Keratinocyte (primary cell): ENCODE results near the gene OMD. TPM values are rescaled to one million over a fixed set of nuclear protein-coding genes. Genes with fewer than 3 reads are reported as not detected.

Experiments used
- DNase-seq: peaks from one replicate; pipeline ENCODE4 v3.0.0-alpha.2; 2011; ENCODE audit warnings: low read depth, missing footprints, low spot score
- FAIRE-seq: peaks from 2 replicates; lab custom pipeline; 2011; peaks lifted over from hg19 to GRCh38; lab: Jason Lieb, UNC
- H2AFZ ChIP-seq: 2 replicates; pipeline ENCODE4 v1.6.0; 2012; ENCODE audit warnings: low read length, control low read depth, inconsistent platforms; ENCODE audit not compliant: control insufficient read depth
- H3K27ac ChIP-seq: 2 replicates; pipeline ENCODE4 v1.5.1; 2011; ENCODE audit warnings: low read length; ENCODE audit not compliant: control insufficient read depth, insufficient read depth
- H3K27me3 ChIP-seq: 3 replicates; pipeline ENCODE4 v1.6.0; 2011; ENCODE audit warnings: low read length; ENCODE audit not compliant: control insufficient read depth, insufficient read depth; ENCODE audit errors: extremely low read depth
- H3K36me3 ChIP-seq, 2 experiments: 2 replicates in 1 of 2; 3 replicates in 1 of 2; pipeline ENCODE4 v1.5.1; 2011; ENCODE audit warnings: low read length in 2 of 2, mild to moderate bottlenecking in 1 of 2; ENCODE audit not compliant: control insufficient read depth in 2 of 2, insufficient read depth in 2 of 2; ENCODE audit errors: extremely low read depth in 1 of 2
- H3K4me1 ChIP-seq: 3 replicates; pipeline ENCODE4 v1.5.1; 2011; ENCODE audit warnings: low read length; ENCODE audit not compliant: control insufficient read depth, insufficient read depth; ENCODE audit errors: extremely low read depth
- H3K4me2 ChIP-seq: 3 replicates; pipeline ENCODE4 v1.6.0; 2011; ENCODE audit warnings: low read depth, low read length; ENCODE audit not compliant: control insufficient read depth, insufficient read depth; ENCODE audit errors: extremely low read depth
- H3K4me3 ChIP-seq, 3 experiments: fragments of 200-600 bp in 1 of 3; sonication (generic) in 1 of 3; 2 replicates in 2 of 3; 3 replicates in 1 of 3; pipeline ENCODE4 v1.5.1; 2011 to 2016; ENCODE audit warnings: low read length in 3 of 3, mild to moderate bottlenecking in 3 of 3, control low read depth in 2 of 3, inconsistent platforms in 1 of 3, low read depth in 1 of 3, mixed read lengths in 1 of 3, mixed run types in 1 of 3, moderate library complexity in 1 of 3; ENCODE audit not compliant: control insufficient read depth in 2 of 3, insufficient read depth in 2 of 3; ENCODE audit errors: extremely low read depth in 1 of 3
- H3K79me2 ChIP-seq: 2 replicates; pipeline ENCODE4 v1.6.0; 2012; ENCODE audit warnings: low read length; ENCODE audit not compliant: control insufficient read depth, insufficient read depth
- H3K9ac ChIP-seq: 3 replicates; pipeline ENCODE4 v1.6.0; 2011; ENCODE audit warnings: low read length; ENCODE audit not compliant: control insufficient read depth, insufficient read depth; ENCODE audit errors: extremely low read depth
- H3K9me1 ChIP-seq: 3 replicates; pipeline ENCODE4 v1.6.0; 2011; ENCODE audit warnings: low read length; ENCODE audit not compliant: control insufficient read depth, insufficient read depth; ENCODE audit errors: extremely low read depth
- H3K9me3 ChIP-seq: 2 replicates; pipeline ENCODE4 v1.5.1; 2012; ENCODE audit warnings: low read depth, low read length; ENCODE audit not compliant: control insufficient read depth
- H4K20me1 ChIP-seq: 3 replicates; pipeline ENCODE4 v1.6.0; 2011; ENCODE audit warnings: low read length; ENCODE audit not compliant: control insufficient read depth, insufficient read depth; ENCODE audit errors: extremely low read depth
- EZH2 ChIP-seq: IDR thresholded peaks from one replicate; pipeline ENCODE4 v1.6.1; 2012; ENCODE audit warnings: inconsistent platforms, mild to moderate bottlenecking, low read length, moderate library complexity
- dilution Hi-C: fragments of 300-500 bp; cut with MboI; formaldehyde crosslinking; loops from one replicate; pipeline ENCODE4 v1.7.0; 2020; ENCODE audit warnings: low sequenced_read_pairs; ENCODE audit not compliant: extremely low pct_ligation_motif_present
- polyA plus RNA-seq, 5 experiments: library from polyadenylated mRNA; depleted of rRNA in 3 of 5; stranded (reverse) in 3 of 5; stranded (forward) in 1 of 5; unstranded in 1 of 5; fragments of >200 nt; gene quantifications; 1 replicate in 1 of 5; 2 replicates in 3 of 5; 3 replicates in 1 of 5; pipeline versions ENCODE4 v1.2.1 to v1.2.3, GENCODE V29; 2011 to 2012; ENCODE audit warnings: missing spikeins in 2 of 5, low read depth in 1 of 5, low replicate concordance in 1 of 5
- TF ChIP-seq, protein P1 (sequence below), 3 experiments: IDR thresholded peaks in 1 of 3; conservative IDR thresholded peaks in 1 of 3; optimal IDR thresholded peaks in 1 of 3; 2 replicates in 2 of 3; 3 replicates in 1 of 3; pipeline versions ENCODE3 to v1.5.1; 2011; ENCODE audit warnings: low read length in 3 of 3, mild to moderate bottlenecking in 3 of 3, moderate library complexity in 2 of 3, control low read depth in 1 of 3, inconsistent platforms in 1 of 3; ENCODE audit not compliant: insufficient read depth in 2 of 3; ENCODE audit errors: extremely low read depth in 1 of 3

Gene OMD
- polyA plus RNA-seq, 1 donor (not counting 4 experiments of a cell fraction or from before 2014, with no cell fraction given) = not detected

DNA sequence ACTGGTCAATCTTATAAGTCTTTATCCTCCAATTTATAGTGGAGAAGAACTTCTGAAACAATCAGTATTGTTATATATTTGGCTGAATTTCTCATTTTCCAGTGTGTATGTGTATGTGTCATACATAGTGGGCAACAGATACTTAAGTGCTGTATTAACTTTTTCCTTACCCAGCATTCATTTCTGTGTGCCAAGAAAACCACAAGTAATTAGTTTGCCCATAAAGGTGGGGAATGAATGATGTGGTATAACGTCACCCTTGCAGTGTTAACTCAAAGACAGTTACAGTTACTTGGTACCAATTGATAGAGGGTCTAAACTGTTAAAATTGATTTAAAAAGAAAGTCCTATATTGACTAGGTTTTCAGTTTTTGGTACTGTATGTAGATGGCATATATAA lies 21.9 kb downstream of the OMD start:
- Histone ChIP-seq H3K36me3 (no peaks in the 10 kb centered on the region), H3K9me3 (no peaks in the 10 kb centered on the region), H3K27me3 (no peaks in the 10 kb centered on the region), H2AFZ (no peak overlapping the region), H3K4me1 (no peaks in the 10 kb centered on the region), H3K4me2 (no peak overlapping the region), H3K27ac (no peak overlapping the region), H3K79me2 (no peaks in the 10 kb centered on the region), H3K9ac (no peak overlapping the region), H4K20me1 (no peaks in the 10 kb centered on the region), H3K9me1 (no peaks in the 10 kb centered on the region), H3K4me3 (no peak overlapping the region)
- dilution Hi-C loops = no loop called here
- FAIRE-seq = no peak
- DNase-seq = no peak
- TF ChIP-seq, protein P1, sequence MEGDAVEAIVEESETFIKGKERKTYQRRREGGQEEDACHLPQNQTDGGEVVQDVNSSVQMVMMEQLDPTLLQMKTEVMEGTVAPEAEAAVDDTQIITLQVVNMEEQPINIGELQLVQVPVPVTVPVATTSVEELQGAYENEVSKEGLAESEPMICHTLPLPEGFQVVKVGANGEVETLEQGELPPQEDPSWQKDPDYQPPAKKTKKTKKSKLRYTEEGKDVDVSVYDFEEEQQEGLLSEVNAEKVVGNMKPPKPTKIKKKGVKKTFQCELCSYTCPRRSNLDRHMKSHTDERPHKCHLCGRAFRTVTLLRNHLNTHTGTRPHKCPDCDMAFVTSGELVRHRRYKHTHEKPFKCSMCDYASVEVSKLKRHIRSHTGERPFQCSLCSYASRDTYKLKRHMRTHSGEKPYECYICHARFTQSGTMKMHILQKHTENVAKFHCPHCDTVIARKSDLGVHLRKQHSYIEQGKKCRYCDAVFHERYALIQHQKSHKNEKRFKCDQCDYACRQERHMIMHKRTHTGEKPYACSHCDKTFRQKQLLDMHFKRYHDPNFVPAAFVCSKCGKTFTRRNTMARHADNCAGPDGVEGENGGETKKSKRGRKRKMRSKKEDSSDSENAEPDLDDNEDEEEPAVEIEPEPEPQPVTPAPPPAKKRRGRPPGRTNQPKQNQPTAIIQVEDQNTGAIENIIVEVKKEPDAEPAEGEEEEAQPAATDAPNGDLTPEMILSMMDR (optimal IDR thresholded peaks at IDR 0.05 in 1 of 3, IDR thresholded peaks at IDR 0.05 in 1 of 3, conservative IDR thresholded peaks at IDR 0.05 in 1 of 3; ENCODE audit: extremely low read depth in 1 of 3, insufficient read depth in 2 of 3, low read length in 3 of 3) = no peak

DNA sequence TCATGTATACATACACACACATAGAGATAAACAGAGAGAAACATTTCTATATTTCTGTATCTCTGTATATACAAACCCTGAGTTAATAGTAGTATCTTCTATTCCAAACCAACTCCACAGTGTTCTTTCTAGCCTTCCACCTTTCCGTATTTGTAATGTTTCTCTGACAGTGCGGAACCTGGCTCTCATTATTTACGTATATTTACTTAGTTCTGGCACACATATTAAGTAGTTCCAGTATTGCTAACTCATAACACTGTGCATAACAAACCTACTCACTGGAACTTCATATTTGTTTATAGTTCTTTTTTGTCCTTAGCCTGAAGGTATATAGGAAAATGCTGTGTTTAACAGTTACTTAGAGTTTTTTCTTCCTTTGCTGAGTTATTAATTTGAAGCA lies 26.4 kb downstream of the OMD start:
- Histone ChIP-seq H3K9me3 (no peaks in the 10 kb centered on the region), H3K79me2 (no peaks in the 10 kb centered on the region), H3K9me1 (no peaks in the 10 kb centered on the region), H3K4me1 (no peaks in the 10 kb centered on the region), H3K27ac (no peak overlapping the region), H3K4me2 (no peak overlapping the region), H2AFZ (no peak overlapping the region), H3K27me3 (no peaks in the 10 kb centered on the region), H4K20me1 (no peaks in the 10 kb centered on the region), H3K4me3 (no peak overlapping the region), H3K36me3 (no peaks in the 10 kb centered on the region), H3K9ac (no peak overlapping the region)
- no peak for DNase-seq
- FAIRE-seq = no peak
- TF ChIP-seq EZH2 = no peak
- TF ChIP-seq, protein P1 (optimal IDR thresholded peaks at IDR 0.05 in 1 of 3, IDR thresholded peaks at IDR 0.05 in 1 of 3, conservative IDR thresholded peaks at IDR 0.05 in 1 of 3; ENCODE audit: extremely low read depth in 1 of 3, insufficient read depth in 2 of 3, low read length in 3 of 3) = no peak
- dilution Hi-C loops = no loop called here
